Measurements from ENCODE around the gene CDAN1.
"Not testable (repeated sequence)": the region's sequence is repeated elsewhere in the genome, so short reads cannot be mapped to it uniquely, and the experiment has no call there.

Gene CDAN1

GRCh38 chr15:42680142-42680482 lies 56.8 kb downstream of the CDAN1 start:
- peak; percentile 41 for DNase-seq
- Mint-ChIP-seq H3K4me1 (ENCODE audit: low read depth) (peaks cover 12% of the 10 kb centered on the region), H3K27ac (peak overlapping the region; percentile 15), H3K36me3 (ENCODE audit: low read depth) (peaks cover 45% of the 10 kb centered on the region)
- H3K27me3 Mint-ChIP-seq, H3K4me3 Mint-ChIP-seq, H3K9me3 Mint-ChIP-seq: not testable (repeated sequence)

- Mint-ChIP-seq H3K4me3 (no peak overlapping the region), H3K27me3 (no peaks in the 10 kb centered on the region), H3K4me1 (ENCODE audit: low read depth) (peaks cover 12% of the 10 kb centered on the region), H3K9me3 (no peaks in the 10 kb centered on the region), H3K27ac (peak overlapping the region; percentile 59), H3K36me3 (ENCODE audit: low read depth) (peaks cover 51% of the 10 kb centered on the region)
- no peak for DNase-seq
Measured at GRCh38 chr15:42679285-42680141, 57.4 kb downstream of the CDAN1 start.

DNA sequence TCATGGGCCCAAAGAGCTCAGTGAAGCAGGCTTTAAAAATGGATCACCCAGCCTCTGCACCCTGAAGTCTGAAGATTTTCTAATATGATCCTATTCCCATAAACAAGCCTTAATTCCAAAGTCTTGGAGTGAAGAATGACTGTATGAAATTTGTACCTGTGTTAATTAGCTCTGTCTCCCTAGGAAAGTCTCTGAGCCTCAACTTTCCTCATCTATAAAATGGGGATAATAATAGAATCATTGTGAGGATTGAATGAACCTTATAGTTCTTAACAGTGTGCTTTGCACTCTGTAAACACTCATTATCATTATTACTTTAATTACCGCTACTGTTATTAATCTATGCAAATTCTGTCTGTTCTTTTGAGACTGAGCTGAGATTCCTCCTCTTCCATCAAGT lies 61.9 kb downstream of the CDAN1 start:
- Mint-ChIP-seq H3K27me3 (no peaks in the 10 kb centered on the region), H3K4me3 (no peak overlapping the region), H3K27ac (no peak overlapping the region), H3K9me3 (no peaks in the 10 kb centered on the region), H3K36me3 (ENCODE audit: low read depth) (peaks cover 21% of the 10 kb centered on the region), H3K4me1 (ENCODE audit: low read depth) (peaks cover 8% of the 10 kb centered on the region)
- no peak for DNase-seq

DNA sequence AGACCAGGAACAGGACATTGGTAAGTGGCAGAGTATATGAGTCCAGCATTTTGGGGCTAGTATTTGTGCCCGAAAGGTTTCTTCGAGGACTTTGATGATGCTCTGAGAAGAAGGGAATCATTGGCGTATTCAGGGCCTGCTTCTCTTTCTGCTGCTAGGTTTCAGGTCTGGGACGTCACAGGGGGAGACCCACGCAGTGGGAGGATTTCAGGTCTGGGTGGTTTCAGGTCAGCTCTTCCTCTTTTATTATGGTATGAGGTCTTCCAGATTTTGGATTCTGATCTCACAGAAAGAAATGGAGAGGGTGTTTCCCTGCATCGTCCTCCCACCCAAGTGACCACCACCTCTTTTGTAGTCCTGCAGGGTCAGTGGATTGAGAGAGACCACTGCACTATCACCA lies 62.5 kb downstream of the CDAN1 start:
- Mint-ChIP-seq H3K4me1 (ENCODE audit: low read depth) (peaks cover 3% of the 10 kb centered on the region), H3K27me3 (no peaks in the 10 kb centered on the region), H3K27ac (no peak overlapping the region), H3K36me3 (ENCODE audit: low read depth) (peaks cover 20% of the 10 kb centered on the region), H3K9me3 (no peaks in the 10 kb centered on the region), H3K4me3 (no peak overlapping the region)
- no peak for DNase-seq

Data from activated T-cell treated with anti-CD3 and anti-CD28 coated beads, Interleukin-2, amount 50 U/mL, for 24 hours (primary cell).